Astrocyte (in vitro differentiated cells and primary cell): ENCODE data around the gene ID1.
A peak's percentile ranks its signal among the peaks of the same experiment; 100 is the strongest.

Experiments
- CTCF ChIP-seq: IDR thresholded peaks from 2 replicates; pipeline ENCODE4 v1.5.1; 2011; ENCODE audit warnings: low read depth, mild to moderate bottlenecking, inconsistent platforms, low read length, moderate library complexity; ENCODE audit not compliant: insufficient read depth
- EZH2 ChIP-seq: IDR thresholded peaks from 2 replicates; pipeline ENCODE4 v1.6.1; 2012; ENCODE audit warnings: mild to moderate bottlenecking, low read length, inconsistent platforms; ENCODE audit not compliant: insufficient read depth

- TF ChIP-seq CTCF: no peak
- TF ChIP-seq EZH2: peak; percentile 38
These were observed 32.6 kb downstream of the ID1 start, which contains the start of gene COX4I2 for GRCh38 chr20:31637660-31638059.
